ENCODE results near the gene NBPF1. TPM values are rescaled to one million over a fixed set of nuclear protein-coding genes. Genes with fewer than 3 reads are reported as not detected.
"Not testable (repeated sequence)": the region's sequence is repeated elsewhere in the genome, so short reads cannot be mapped to it uniquely, and the experiment has no call there.

NBPF1 gene
- total RNA-seq, 1 donor from 2014 or later, result 5.2 TPM

DNA sequence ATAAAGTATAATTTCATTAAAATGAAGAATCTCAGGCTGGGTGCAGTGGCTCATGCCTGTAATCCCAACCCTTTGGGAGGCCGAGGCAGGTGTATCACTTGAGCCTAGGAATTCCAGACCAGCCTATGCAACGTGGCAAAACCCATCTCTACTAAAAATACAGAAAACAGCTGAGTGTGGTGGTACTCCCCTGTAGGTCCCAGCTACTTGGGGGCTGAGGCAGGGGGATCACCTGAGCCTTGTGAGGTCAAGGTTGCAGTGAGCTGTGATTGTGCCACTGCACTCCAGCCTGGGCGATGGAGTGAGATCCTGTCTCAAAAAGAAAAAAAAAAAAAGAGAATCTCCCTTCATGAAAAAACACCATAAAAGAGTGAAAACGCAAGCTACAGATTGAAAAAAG lies 2.2 kb downstream of the NBPF1 start:
- not testable (repeated sequence) for H3K27ac Mint-ChIP-seq; H3K9me3 Mint-ChIP-seq; H3K36me3 Mint-ChIP-seq (ENCODE audit: low read depth); H3K4me1 Mint-ChIP-seq (ENCODE audit: low read depth); H3K27me3 Mint-ChIP-seq (ENCODE audit: low read depth); H3K4me3 Mint-ChIP-seq (ENCODE audit: low read depth); DNase-seq (ENCODE audit: low spot score)
- intact Hi-C loops (cut with micrococcal nuclease), result loop anchor here (2.0 kb wide), 1 partner anchor 14 kb away; no protein-coding TSS in a partner anchor

DNA sequence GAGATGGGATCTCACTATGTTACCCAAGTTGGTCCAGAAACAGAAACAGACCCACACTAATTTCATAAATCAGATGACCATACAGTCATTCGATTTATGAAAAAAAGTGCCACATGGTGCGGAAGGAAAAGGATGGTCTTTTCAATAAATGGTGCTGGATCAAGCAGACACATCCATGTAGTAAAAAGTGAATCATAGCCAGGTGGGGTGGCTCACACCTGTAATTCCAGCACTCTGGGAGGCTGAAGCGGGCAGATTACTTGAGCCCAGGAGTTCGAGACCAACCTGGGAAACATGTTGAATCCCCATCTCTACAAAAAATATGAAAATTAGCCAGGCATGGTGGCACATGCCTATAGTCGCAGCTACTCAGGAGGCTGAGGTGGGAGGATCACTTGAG lies 2.8 kb downstream of the NBPF1 start:
- H3K27me3 Mint-ChIP-seq (ENCODE audit: low read depth); H3K27ac Mint-ChIP-seq; H3K4me1 Mint-ChIP-seq (ENCODE audit: low read depth); H3K4me3 Mint-ChIP-seq (ENCODE audit: low read depth); DNase-seq (ENCODE audit: low spot score); H3K9me3 Mint-ChIP-seq; H3K36me3 Mint-ChIP-seq (ENCODE audit: low read depth): not testable (repeated sequence)
- intact Hi-C loops (cut with micrococcal nuclease), result loop anchor here (2.0 kb wide), 1 partner anchor 14 kb away; no protein-coding TSS in a partner anchor

GRCh38 chr1:16609761-16610160 lies 3.6 kb downstream of the NBPF1 start:
- not testable (repeated sequence) for H3K9me3 Mint-ChIP-seq; H3K27ac Mint-ChIP-seq; DNase-seq (ENCODE audit: low spot score); H3K27me3 Mint-ChIP-seq (ENCODE audit: low read depth); H3K4me1 Mint-ChIP-seq (ENCODE audit: low read depth); H3K4me3 Mint-ChIP-seq (ENCODE audit: low read depth); H3K36me3 Mint-ChIP-seq (ENCODE audit: low read depth)
- intact Hi-C loops (cut with micrococcal nuclease), result loop anchor here (2.0 kb wide), 1 partner anchor 15 kb away; no protein-coding TSS in a partner anchor

- DNase-seq (ENCODE audit: low spot score), result no peak
- no peaks in the 10 kb centered on the region for H3K36me3 Mint-ChIP-seq (ENCODE audit: low read depth)
- no peak overlapping the region for H3K4me3 Mint-ChIP-seq (ENCODE audit: low read depth)
- H3K4me1 Mint-ChIP-seq (ENCODE audit: low read depth), result no peaks in the 10 kb centered on the region
- H3K27ac Mint-ChIP-seq, result no peak overlapping the region
- H3K27me3 Mint-ChIP-seq (ENCODE audit: low read depth), result no peaks in the 10 kb centered on the region
- no peaks in the 10 kb centered on the region for H3K9me3 Mint-ChIP-seq
- intact Hi-C loops (cut with micrococcal nuclease), result no loop called here
Observed at GRCh38 chr1:16608838-16609560, 4.4 kb downstream of the NBPF1 start.

DNA sequence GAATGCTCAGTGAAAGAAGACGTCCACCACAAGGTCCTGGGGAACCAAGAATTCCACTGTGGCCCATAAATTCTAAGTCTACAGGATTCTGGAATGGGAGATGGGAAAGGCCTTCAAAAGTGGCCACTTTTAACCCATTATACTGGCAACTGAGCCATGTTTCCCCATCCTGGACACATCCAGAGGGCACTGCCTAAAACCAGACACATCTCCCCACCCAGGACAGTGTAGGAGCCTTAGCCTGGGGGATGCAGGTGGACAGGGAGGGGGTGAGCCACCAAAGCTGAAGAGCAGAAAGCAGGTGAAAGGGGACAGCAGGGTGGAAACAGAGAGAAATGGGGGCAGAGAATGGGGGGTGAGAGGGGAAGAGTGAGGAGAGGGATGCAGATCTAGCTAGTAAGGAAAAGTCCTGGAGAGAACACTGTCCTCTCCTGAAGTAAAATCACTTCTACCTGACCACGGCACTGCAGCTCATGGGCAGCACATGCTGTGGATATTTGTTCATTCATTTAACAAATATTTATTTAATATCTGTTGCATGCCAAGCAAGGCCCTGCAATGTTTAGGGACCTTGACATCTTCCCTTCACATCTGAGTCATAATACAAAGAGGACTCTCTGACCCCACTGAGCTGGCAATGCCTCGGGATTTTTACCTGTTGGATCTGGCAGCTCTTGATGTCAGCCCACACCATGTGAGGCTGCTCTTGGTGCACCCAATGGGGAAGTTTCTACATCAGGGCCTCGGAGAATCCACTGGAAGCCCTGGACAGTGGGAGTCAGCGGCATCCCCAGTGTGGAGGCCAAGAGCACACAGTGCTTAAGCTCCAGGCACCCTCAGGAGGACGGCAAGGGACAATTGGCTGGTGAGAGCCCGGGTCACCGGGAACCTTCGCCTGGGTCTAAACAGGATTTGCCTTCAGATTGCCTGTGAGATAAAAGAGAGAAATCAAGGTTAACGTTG lies 5.2 kb downstream of the NBPF1 start:
- H3K36me3 Mint-ChIP-seq (ENCODE audit: low read depth); H3K4me3 Mint-ChIP-seq (ENCODE audit: low read depth); H3K4me1 Mint-ChIP-seq (ENCODE audit: low read depth); DNase-seq (ENCODE audit: low spot score); H3K27ac Mint-ChIP-seq; H3K27me3 Mint-ChIP-seq (ENCODE audit: low read depth); H3K9me3 Mint-ChIP-seq; intact Hi-C loops (cut with micrococcal nuclease): not testable (repeated sequence)

DNA sequence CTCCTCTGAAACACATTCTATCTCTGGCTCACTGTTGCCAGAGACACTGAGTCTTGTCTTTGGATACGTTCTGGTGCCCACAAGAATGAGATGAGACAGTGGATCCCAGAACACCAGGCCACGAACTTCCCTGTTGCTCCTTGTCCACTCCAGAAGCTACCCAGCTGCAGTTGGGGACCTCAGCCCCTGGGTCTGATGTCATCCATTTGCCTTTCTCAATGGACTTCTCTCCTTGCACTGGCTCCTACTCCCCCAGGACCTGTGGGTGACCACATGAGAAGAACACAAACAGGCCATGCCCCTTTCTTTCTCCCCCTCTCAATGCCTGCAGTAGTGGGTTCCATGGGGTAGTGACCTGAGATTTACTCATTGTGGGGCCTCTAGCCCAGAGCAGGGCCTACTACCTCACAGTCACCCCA lies 5.9 kb downstream of the NBPF1 start:
- Mint-ChIP-seq H3K27me3 (ENCODE audit: low read depth) (no peaks in the 10 kb centered on the region), H3K9me3 (no peaks in the 10 kb centered on the region), H3K4me1 (ENCODE audit: low read depth) (no peaks in the 10 kb centered on the region), H3K27ac (no peak overlapping the region), H3K36me3 (ENCODE audit: low read depth) (no peaks in the 10 kb centered on the region), H3K4me3 (ENCODE audit: low read depth) (no peak overlapping the region)
- no peak for DNase-seq (ENCODE audit: low spot score)
- intact Hi-C loops (cut with micrococcal nuclease), result no loop called here

DNA sequence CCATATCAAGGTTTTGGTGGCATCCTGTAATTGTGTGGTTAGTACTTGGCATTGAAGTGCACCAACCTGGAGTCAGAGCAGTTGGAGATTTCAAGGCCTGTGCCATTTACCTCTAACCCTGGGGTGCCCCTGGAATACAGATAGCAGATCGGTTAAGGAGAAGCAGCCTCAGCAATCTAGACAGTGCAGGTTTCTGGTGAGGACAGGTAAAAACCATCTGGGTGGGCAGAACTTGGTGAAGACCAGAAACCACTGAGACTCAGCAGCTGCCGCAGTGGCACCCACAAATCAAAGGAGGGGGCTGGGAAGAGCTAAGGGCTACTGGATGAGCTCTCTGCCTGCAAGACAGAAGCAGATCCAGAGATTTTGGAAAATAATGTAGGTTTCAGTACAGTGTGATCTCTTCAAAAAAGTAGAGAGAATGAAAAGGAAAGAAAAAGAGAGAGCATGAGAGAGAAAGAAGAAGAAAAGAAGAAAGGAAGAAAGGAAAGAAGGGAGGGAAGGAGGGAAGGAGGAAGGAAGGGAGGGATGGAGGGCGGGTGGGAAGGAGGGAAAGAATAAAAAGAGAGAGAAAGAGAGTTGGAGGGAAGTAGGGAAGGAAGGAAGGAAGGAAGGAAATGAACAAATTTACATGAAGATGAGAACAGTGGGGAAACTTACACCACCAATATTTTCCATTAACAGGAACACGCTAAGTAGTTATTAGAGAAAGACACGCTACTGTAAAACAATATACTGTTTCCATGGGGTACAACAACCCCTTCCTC lies 6.5 kb downstream of the NBPF1 start:
- H3K27me3 Mint-ChIP-seq (ENCODE audit: low read depth); DNase-seq (ENCODE audit: low spot score); H3K4me1 Mint-ChIP-seq (ENCODE audit: low read depth); H3K27ac Mint-ChIP-seq; H3K36me3 Mint-ChIP-seq (ENCODE audit: low read depth); intact Hi-C loops (cut with micrococcal nuclease); H3K9me3 Mint-ChIP-seq; H3K4me3 Mint-ChIP-seq (ENCODE audit: low read depth): not testable (repeated sequence)

GRCh38 chr1:16605532-16606505 lies 7.5 kb downstream of the NBPF1 start:
- no peak overlapping the region for H3K27ac Mint-ChIP-seq
- no peaks in the 10 kb centered on the region for H3K9me3 Mint-ChIP-seq
- no peak overlapping the region for H3K4me3 Mint-ChIP-seq (ENCODE audit: low read depth)
- intact Hi-C loops (cut with micrococcal nuclease), result no loop called here
- no peaks in the 10 kb centered on the region for H3K4me1 Mint-ChIP-seq (ENCODE audit: low read depth)
- no peaks in the 10 kb centered on the region for H3K36me3 Mint-ChIP-seq (ENCODE audit: low read depth)
- DNase-seq (ENCODE audit: low spot score), result no peak
- H3K27me3 Mint-ChIP-seq (ENCODE audit: low read depth), result no peaks in the 10 kb centered on the region

DNA sequence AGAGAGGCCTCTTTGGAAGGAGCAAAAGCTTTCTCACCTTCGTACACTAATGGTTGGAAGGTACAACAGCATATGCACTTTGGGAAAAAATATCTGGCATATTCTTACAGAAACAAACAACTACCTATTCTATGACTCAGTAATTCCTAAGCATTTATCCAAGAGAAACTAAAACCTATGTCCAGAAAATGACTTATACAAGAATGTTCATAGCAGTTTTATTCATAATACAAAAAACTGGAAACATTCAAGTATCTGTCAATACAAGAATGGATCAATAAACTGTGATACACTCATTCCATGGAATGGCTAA lies 8.2 kb downstream of the NBPF1 start:
- H3K27ac Mint-ChIP-seq, result no peak overlapping the region
- no peaks in the 10 kb centered on the region for H3K9me3 Mint-ChIP-seq
- intact Hi-C loops (cut with micrococcal nuclease), result no loop called here
- no peaks in the 10 kb centered on the region for H3K27me3 Mint-ChIP-seq (ENCODE audit: low read depth)
- no peak for DNase-seq (ENCODE audit: low spot score)
- no peaks in the 10 kb centered on the region for H3K4me1 Mint-ChIP-seq (ENCODE audit: low read depth)
- H3K4me3 Mint-ChIP-seq (ENCODE audit: low read depth), result no peak overlapping the region
- H3K36me3 Mint-ChIP-seq (ENCODE audit: low read depth), result no peaks in the 10 kb centered on the region

GRCh38 chr1:16604514-16605212 lies 8.7 kb downstream of the NBPF1 start:
- H3K4me1 Mint-ChIP-seq (ENCODE audit: low read depth); intact Hi-C loops (cut with micrococcal nuclease); H3K4me3 Mint-ChIP-seq (ENCODE audit: low read depth); H3K9me3 Mint-ChIP-seq; H3K27me3 Mint-ChIP-seq (ENCODE audit: low read depth); H3K36me3 Mint-ChIP-seq (ENCODE audit: low read depth); DNase-seq (ENCODE audit: low spot score); H3K27ac Mint-ChIP-seq: not testable (repeated sequence)

- intact Hi-C loops (cut with micrococcal nuclease); DNase-seq (ENCODE audit: low spot score); H3K36me3 Mint-ChIP-seq (ENCODE audit: low read depth); H3K27me3 Mint-ChIP-seq (ENCODE audit: low read depth); H3K9me3 Mint-ChIP-seq; H3K4me1 Mint-ChIP-seq (ENCODE audit: low read depth); H3K27ac Mint-ChIP-seq; H3K4me3 Mint-ChIP-seq (ENCODE audit: low read depth): not testable (repeated sequence)
Observed at GRCh38 chr1:16603623-16604022, 9.7 kb downstream of the NBPF1 start.
